Measurements from ENCODE around the gene IDH3B.

IDH3B gene

DNA sequence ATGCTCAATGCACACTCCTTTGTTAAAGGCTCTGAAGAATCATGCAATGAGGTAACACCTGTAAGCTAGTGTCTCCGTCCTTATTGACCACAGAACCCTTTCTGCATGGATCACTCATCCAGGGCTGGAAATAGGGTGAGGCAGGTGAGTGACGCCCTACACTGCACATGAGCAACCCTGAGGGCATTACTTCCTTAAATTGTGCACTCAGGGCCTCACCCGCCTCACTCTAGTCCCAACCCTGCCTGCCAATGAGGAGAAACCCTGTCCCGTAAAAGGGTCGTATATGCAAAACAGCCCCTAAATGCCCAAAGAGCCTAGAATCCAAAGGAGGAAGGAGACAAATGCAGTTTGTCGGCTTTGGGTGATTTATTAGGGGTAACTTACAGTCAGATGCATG, 45.2 kb downstream of the IDH3B start:
- DNase-seq (ENCODE audit: low spot score), result no peak

- no peak for DNase-seq (ENCODE audit: low spot score)
These were observed 46.8 kb downstream of the IDH3B start for GRCh38 chr20:2617099-2617714.

GRCh38 chr20:2616634-2617033, 47.4 kb downstream of the IDH3B start:
- no peak for DNase-seq (ENCODE audit: low spot score)

GRCh38 chr20:2612073-2612472, 51.9 kb downstream of the IDH3B start:
- no peak for DNase-seq (ENCODE audit: low spot score)

DNA sequence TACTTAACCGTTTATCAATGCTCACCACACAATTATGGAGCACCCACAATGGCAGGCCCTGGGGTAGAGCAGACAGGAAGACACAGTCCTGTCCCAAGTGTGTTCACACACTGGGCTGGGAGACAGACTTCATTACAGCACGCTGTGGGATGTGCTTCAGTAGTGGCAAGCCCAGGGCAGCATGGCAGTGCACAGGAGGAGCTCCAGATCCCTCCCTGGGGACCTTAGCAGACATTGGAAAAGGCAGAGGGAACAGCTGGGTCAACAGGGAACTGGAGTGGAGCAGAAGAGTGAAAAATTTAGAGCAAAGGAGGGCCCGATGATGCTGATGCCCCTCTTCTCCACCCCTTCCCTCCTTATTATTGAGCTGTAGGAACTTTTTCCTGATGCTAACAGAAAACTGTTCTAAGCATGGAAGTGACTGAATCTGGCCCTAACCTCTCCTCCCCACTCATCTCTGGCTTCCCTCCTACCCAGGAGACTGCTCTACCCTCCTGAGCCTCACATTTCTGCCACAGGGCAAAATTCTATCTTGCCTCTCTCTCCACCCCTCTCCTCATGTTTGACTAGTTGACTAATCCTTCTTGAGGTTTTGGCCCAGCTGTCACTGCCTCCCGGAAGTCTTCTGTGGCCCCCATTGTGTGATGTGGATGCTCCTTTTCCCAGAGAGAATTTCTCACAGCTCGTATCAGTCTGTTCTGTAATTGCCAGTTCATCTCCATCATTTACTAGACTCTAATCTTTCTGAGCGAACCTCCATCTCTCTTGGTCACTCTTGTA, 52.9 kb downstream of the IDH3B start:
- no peak for DNase-seq (ENCODE audit: low spot score)

DNA sequence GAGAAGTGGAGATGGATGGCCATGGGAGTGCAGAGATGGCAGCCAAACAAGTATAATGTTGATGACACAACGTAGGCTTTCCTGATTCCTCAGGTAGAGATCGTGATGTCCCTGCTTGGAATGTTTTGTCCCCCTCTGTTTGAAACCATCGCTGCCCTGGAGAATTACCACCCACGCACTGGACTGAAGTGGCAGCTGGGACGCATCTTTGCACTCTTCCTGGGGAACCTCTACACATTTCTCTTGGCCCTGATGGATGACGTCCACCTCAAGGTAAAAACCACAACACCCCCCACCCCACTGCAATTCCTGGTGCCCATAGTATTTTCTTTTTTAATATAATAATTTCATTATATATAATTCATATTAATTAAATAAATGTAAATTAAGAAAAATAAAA, 53.7 kb downstream of the IDH3B start:
- no peak for DNase-seq (ENCODE audit: low spot score)
